ENCODE measurements around the gene FCGR3B.
"Not testable (repeated sequence)": the region's sequence is repeated elsewhere in the genome, so short reads cannot be mapped to it uniquely, and the experiment has no call there.

FCGR3B gene

DNA sequence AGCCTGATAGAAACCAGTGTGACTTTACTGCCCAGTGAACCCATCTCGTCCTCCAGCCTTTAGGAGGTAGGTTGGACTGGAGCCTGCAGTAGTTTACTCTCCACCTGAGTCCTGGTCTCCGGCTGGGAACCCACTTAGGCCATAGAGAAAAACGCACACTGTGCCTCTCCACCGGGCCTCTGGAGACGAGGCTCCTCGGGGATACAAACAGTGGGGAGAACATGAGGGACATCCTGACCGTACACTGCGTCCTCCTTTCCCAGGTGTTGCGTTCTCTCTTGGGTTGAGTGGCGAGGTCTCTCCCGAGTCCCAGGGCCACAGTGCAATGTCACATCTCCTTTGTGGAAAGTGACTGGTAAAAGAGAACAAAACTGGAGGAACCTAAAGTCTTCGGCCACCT is 26.0 kb downstream of the FCGR3B start:
- not testable (repeated sequence) for DNase-seq

DNA sequence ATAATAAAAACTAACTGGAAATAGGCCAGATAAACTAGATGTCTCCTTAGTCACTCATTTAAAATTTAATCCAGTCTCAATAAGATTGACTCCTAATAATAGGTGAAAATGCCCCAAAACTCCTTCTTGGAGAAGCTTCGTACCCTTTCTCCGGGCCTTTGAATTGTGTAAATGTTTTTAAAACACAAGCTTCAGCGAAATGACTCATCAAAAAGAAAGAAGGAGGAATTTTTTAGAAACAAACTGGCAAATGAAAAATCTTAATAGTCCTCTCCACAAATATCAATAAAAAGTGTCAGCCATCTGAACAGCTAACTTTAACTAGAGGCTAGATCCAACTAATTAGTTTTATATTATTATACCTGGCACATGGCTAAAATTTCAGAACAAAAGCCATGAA is 33.9 kb downstream of the FCGR3B start:
- DNase-seq: not testable (repeated sequence)

DNA sequence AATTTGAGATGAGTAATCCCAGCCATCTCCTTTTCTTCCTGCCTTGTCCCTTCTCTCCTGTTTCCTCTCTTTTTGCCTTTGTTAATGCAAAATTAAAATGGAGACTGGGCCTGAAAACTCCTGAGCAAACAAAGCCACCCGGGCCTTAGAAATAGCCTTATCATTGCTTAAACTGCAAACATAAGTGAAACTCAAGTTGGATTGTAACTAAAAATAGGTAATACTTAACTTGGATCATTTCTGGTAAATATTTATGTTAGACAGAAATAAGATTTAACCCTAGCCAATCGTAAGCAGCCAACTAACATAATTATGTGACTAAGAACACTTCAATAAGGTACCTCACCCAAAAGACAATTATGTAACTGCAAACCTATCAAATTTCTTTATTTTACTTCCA is 35.4 kb downstream of the FCGR3B start:
- DNase-seq: not testable (repeated sequence)

DNA sequence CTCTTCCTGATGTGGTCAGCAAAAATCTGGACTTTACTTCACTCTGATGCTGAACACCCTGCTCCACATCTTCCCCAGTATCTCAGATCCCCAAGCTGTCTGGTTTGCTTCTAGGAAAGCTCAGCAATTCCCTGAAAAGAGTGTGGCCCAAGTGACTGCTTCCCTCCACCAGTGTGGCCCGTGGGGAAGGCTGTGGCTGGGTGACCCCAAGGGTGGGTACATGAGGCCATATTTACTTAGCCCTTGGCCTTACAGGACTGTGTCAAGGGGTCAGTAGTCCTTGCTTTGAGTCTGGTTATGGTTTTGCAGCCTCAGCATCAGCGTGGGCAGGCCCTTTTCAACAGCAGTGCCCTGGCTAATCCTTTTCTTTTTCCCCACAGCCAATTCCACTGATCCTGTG is 35.8 kb downstream of the FCGR3B start:
- not testable (repeated sequence) for DNase-seq

DNA sequence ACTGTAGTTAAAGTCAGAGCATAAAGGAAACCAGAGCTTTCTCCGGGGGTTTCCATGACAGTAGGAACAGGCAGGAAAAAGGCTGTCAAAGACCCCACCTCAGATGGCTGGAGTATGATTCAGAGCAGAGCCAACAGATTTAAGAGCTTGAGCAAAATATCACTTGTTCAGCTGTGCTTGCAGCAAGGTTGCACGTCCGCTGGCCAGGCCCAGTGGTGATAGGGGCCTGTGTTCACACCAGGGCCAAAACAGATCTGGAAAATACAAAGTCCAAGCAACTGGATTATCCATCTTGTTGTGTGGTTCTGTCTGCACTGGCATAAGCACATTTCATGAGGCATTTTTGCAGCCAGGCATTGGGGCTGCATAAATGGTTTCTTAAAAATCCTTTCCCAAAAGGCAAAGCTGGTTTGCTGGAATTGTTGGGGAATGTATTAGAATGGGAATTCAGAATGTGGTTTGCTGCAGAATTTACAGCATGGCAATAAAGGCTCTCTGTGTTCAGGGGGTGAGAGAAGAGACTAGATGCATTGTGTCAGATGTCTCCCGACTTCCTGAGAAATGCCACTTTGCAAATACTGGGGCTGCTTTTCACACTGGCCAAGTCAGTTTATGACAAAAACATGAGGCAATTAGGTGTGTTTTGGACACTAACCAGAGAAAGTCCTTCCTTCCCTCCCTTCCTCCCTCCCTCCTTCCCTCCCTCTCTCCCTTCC is 36.5 kb downstream of the FCGR3B start:
- not testable (repeated sequence) for DNase-seq

DNA sequence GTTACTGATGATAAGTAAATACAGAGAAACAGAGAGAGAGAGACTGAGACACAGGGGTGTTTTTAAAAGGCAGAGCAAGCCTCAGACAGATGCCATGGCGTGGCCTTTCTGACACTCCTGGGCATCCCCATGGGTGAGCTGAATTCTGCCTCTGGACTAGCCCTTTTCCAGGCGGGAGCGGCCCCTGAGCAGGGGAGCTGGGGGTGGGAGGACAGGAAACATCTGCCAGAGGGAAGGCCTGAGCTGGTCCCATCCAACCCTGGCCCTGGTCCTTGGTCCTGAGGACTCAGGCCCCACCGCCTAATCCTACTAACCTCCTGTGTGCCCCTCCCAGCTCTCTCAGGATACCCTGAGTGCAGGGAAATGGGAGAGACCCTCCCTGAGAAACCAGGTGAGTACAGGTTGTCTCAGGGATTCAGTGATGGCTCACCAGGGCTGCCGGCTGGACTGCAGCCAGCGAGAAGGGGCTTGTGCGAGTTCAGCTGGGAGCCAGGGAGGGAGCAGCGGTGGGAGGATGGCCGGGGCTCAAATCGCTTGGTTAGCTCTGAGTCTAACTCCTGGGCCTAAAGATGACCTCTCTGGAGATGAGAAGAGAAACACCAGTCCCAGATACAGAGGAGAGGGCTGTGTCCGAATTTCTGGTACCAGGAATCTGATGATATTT is 37.8 kb downstream of the FCGR3B start:
- not testable (repeated sequence) for DNase-seq

DNA sequence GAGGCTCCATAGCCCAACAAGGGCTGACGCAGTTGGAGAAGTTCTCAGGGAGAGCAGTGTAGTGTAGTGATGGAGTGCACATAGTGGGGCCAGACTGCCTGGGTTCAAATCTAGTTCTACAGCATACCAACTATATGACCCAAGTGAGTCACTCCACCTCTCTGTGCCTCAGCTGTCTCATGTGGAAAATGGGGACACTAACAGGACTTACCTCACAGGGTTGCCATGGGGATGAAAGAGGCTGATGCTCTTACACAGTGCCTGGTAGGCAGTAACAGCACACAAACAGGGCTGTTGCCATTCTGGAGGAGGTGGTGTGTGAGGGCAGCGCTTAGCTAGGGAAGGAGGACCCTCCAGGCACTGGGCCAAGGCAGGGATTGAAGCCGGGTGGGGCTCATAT is 38.4 kb downstream of the FCGR3B start:
- not testable (repeated sequence) for DNase-seq

DNA sequence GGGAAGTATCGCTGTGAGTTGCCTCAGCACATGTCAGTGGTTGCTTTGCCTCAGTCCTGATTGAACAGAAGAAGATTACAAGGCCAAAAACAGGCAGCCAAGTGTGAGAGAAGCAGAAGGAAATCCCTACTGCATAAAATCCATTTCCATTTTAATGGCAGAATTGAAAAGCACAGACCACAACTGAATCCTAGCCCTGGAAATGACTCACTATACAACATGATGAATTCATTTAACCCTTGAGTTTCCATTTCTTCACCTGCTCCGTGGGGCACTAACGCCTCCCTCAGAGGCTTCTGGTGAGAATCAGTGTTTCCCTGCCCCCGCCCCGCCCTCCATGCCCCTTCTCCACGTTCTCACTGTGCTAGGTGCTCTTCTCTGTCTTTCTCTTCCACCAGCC is 41.1 kb downstream of the FCGR3B start:
- DNase-seq: not testable (repeated sequence)

DNA sequence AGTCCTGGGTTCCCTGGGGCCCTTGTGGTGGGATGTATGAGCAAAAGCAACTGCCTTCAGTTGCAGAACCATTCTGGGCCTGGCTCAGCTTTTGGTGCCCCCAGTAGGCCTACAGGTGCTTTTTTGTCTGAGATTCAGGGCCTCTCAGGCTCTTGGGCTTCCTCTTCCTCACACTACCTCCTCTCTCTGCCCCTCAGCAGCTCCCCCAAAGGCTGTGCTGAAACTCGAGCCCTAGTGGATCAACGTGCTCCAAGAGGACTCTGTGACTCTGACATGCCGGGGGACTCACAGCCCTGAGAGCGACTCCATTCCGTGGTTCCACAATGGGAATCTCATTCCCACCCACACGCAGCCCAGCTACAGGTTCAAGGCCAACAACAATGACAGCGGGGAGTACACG is 41.6 kb downstream of the FCGR3B start:
- DNase-seq: not testable (repeated sequence)

DNA sequence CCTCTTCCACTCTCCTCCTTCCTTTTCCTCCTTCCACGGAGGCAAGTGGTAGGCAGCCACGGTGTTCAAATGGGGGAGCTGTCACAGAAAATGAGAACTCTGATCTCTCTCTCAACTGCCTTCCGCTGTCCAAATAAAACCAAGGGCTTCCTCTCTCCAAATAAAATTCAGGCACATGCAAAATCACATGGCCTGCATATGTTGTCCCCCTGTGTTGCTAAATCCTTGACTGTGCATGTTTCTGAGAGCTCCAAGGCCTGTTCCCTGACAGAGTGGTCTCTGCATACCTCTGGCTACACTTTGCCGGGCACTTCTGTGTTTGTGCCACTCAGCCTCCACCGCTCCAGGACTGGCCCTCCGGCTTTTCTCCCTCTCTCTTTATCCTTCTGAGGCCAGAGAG is 42.4 kb downstream of the FCGR3B start:
- not testable (repeated sequence) for DNase-seq

DNA sequence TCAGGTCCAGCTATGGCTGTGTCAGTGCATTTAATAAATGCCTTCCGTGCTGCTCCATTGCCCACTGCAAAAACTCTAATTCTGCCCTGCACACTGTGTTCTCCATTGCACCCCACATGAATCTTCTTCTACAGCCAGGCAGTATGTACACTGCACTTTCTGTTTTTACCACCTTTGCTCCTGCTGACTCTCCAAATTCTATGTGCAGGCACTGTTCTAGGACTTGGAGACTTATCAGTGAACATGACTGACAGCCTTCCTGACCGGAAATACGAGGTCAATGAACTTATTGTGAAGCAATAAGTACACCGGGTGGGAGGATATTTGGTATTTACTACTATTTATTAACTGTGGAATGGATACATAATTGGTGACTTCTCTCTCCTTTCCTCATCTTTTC is 48.1 kb downstream of the FCGR3B start:
- not testable (repeated sequence) for DNase-seq

DNA sequence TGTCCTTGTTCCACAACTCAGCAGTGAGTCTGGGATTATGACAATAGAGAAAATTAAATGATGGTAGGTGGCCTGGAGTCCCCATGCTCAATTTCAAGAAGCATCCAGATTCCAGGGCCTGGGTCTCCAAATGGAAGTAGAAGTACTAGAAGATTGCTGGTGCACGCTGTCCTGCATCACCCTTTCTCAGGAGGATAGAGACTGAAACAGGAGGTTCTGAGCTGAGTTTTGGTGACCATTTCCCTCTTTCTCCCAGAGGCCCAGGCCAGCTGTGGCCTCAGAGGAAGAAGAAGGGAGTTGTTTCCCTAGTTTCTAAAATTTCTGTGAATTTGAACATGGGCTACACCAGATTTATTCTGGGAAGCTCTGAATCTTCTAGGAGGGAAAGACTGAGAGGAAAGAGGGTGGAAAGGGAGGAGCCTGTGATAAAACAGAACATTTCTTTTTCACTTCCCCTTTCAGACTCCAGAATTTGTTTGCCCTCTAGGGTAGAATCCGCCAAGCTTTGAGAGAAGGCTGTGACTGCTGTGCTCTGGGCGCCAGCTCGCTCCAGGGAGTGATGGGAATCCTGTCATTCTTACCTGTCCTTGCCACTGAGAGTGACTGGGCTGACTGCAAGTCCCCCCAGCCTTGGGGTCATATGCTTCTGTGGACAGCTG is 50.0 kb downstream of the FCGR3B start:
- DNase-seq: not testable (repeated sequence)

DNA sequence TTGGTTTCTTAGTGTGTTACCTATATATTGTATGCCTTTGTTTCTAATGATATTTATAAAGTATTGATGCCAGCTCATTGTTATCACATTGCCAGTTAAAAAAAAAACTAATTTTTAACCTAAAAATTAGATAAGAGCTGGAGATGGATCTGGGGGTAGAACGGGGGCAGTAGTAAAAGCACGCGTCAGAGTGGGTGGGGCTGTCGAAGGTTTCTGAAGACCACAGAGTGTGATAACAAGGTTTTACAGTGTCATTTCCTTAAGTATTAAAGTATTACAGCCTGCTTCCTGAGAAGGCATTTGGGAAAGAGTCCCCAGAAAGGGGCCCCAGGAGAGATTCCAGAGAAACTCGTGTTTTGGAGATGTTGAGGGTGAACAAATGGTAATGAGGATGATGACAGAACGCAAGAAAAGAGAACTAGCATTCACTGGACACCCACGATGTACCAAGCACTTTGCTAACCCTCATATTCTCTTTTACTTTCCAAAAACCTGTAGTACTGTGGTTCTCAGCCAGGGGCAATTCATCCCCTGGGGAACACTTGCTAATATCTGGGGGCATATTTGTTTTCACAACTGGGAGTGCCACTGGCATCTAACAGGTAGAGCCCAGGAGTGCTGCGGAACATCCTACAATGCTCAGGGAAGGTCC is 51.0 kb downstream of the FCGR3B start:
- not testable (repeated sequence) for DNase-seq

DNA sequence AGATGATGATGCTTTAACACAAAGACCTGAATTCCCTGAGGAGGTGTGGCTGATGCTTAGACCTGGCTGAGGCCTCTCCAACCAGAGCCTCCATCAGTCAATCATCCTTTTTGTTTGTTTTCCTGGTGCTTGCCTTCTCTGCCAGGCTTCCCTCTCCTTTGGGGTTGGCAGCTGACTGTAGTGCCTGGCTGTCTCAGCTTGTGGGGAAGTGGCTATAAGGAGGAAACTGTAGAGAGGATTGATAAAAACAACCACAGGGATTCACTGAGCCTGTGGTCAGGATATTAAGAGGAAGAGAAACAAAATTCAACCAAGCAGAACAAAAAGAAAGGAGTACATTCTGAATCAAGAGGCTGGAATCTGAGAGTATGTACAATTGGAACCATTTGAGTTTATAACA is 54.3 kb downstream of the FCGR3B start:
- not testable (repeated sequence) for DNase-seq
